Measurements from ENCODE around the gene HMCN1.
A peak's percentile ranks its signal among the peaks of the same experiment; 100 is the strongest.
"Not testable (repeated sequence)": the region's sequence is repeated elsewhere in the genome, so short reads cannot be mapped to it uniquely, and the experiment has no call there.

HMCN1 gene

GRCh38 chr1:185860311-185860710, 126.1 kb downstream of the HMCN1 start:
- DNase-seq = no peak

GRCh38 chr1:185860859-185861258, 126.7 kb downstream of the HMCN1 start:
- no peak for DNase-seq

- DNase-seq = no peak
Measured at GRCh38 chr1:185861630-185862029, 127.4 kb downstream of the HMCN1 start.

GRCh38 chr1:185862235-185862634, 128.0 kb downstream of the HMCN1 start:
- no peak for DNase-seq

- DNase-seq = no peak
Measured at GRCh38 chr1:185864331-185864730, 130.1 kb downstream of the HMCN1 start.

GRCh38 chr1:185864889-185865517, 130.8 kb downstream of the HMCN1 start:
- DNase-seq = peak; percentile 80

- no peak for DNase-seq
Measured at GRCh38 chr1:185869590-185869989, 135.4 kb downstream of the HMCN1 start.

- no peak for DNase-seq
Measured at GRCh38 chr1:185871627-185872150, 137.5 kb downstream of the HMCN1 start.

- DNase-seq = no peak
Measured at GRCh38 chr1:185874246-185874645, 140.1 kb downstream of the HMCN1 start.

GRCh38 chr1:185880330-185880729, 146.1 kb downstream of the HMCN1 start:
- DNase-seq = no peak

- no peak for DNase-seq
Measured at GRCh38 chr1:185880779-185881333, 146.7 kb downstream of the HMCN1 start.

- DNase-seq = no peak
Measured at GRCh38 chr1:185886046-185886445, 151.9 kb downstream of the HMCN1 start.

GRCh38 chr1:185886671-185887070, 152.5 kb downstream of the HMCN1 start:
- no peak for DNase-seq

- DNase-seq = not testable (repeated sequence)
Measured at GRCh38 chr1:185892831-185893403, 158.7 kb downstream of the HMCN1 start.

GRCh38 chr1:185894791-185895190, 160.6 kb downstream of the HMCN1 start:
- DNase-seq = peak; percentile 5

- DNase-seq = no peak
Measured at GRCh38 chr1:185895208-185895900, 161.2 kb downstream of the HMCN1 start.

- DNase-seq = no peak
Measured at GRCh38 chr1:185896863-185897262, 162.7 kb downstream of the HMCN1 start.

GRCh38 chr1:185906186-185906585, 172.0 kb downstream of the HMCN1 start:
- DNase-seq = no peak

GRCh38 chr1:185907246-185907645, 173.1 kb downstream of the HMCN1 start:
- DNase-seq = no peak

- DNase-seq = no peak
Measured at GRCh38 chr1:185911978-185912377, 177.8 kb downstream of the HMCN1 start.

- DNase-seq = no peak
Measured at GRCh38 chr1:185912504-185912903, 178.3 kb downstream of the HMCN1 start.

GRCh38 chr1:185914089-185914488, 179.9 kb downstream of the HMCN1 start:
- DNase-seq = no peak

- DNase-seq = no peak
Measured at GRCh38 chr1:185916861-185917260, 182.7 kb downstream of the HMCN1 start.

GRCh38 chr1:185917646-185918045, 183.5 kb downstream of the HMCN1 start:
- DNase-seq = no peak

Measured in HCEC 1CT (cell line).